HCT116 (cell line): ENCODE data around the gene LHB.
"Not testable (repeated sequence)": the region's sequence is repeated elsewhere in the genome, so short reads cannot be mapped to it uniquely, and the experiment has no call there.

Experiments used
- CEBPB ChIP-seq: IDR thresholded peaks from 2 replicates; pipeline ENCODE4 v1.6.1; 2012; ENCODE audit warnings: low read depth
- CTCF ChIP-seq, 3 experiments: fragments of 200-600 bp in 1 of 3; sonication (generic) in 1 of 3; IDR thresholded peaks in 2 of 3; conservative IDR thresholded peaks in 1 of 3; 2 replicates each; pipeline ENCODE4 v1.5.1; 2012 to 2017; ENCODE audit warnings: low read depth in 2 of 3, low read length in 2 of 3, antibody characterized with exemption in 1 of 3, borderline replicate concordance in 1 of 3, control low read depth in 1 of 3, mild to moderate bottlenecking in 1 of 3, mixed read lengths in 1 of 3, mixed run types in 1 of 3, moderate library complexity in 1 of 3; ENCODE audit not compliant: insufficient read depth in 1 of 3
- ELF1 ChIP-seq: IDR thresholded peaks from 2 replicates; pipeline ENCODE4 v1.6.1; 2012; ENCODE audit warnings: low read depth, borderline replicate concordance
- MAX ChIP-seq: IDR thresholded peaks from 2 replicates; pipeline ENCODE4 v1.6.1; 2012
- POLR2A ChIP-seq: IDR thresholded peaks from 2 replicates; pipeline ENCODE4 v1.7.0; 2011; ENCODE audit warnings: borderline replicate concordance; ENCODE audit not compliant: insufficient read depth, insufficient read length; ENCODE audit errors: extremely low read depth
- POLR2AphosphoS5 ChIP-seq: IDR thresholded peaks from 2 replicates; pipeline ENCODE4 v1.6.1; 2011; ENCODE audit warnings: mild to moderate bottlenecking, low read depth, low read length, moderate library complexity
- ZBTB33 ChIP-seq: IDR thresholded peaks from 2 replicates; pipeline ENCODE4 v1.6.1; 2011; ENCODE audit warnings: mild to moderate bottlenecking, low read length, moderate library complexity; ENCODE audit not compliant: insufficient replicate concordance; ENCODE audit errors: extremely low read depth
- TF ChIP-seq, protein P1 (sequence below): IDR thresholded peaks from 2 replicates; pipeline ENCODE4 v1.6.1; 2012; ENCODE audit warnings: low read depth

DNA sequence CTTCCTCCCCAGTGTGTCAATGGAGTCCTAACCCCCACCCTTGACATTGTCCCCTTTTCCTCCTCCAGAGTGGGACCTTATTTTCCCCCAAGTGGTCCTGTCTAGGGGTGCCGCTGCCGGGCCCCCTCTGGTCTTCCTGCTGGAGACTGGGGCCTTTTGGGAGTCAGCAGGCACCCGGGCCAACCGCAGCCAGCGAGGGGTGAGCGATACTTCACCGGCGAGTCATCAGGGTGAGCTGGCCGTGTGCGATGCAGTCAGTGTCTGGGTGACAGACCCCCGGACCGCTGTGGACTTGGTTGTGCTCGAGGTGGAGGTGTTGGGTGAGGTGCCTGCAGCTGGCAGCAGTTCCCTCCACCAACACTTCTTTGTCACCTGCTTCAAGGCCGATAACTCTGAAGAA is 12.9 kb upstream of the LHB start:
- not testable (repeated sequence) for TF ChIP-seq CTCF (IDR thresholded peaks at IDR 0.05 in 2 of 3, conservative IDR thresholded peaks at IDR 0.05 in 1 of 3; ENCODE audit: borderline replicate concordance in 1 of 3, insufficient read depth in 1 of 3, low read depth in 2 of 3, low read length in 2 of 3); CEBPB; POLR2A; POLR2AphosphoS5; ELF1; ZBTB33; MAX
- TF ChIP-seq, protein P1, sequence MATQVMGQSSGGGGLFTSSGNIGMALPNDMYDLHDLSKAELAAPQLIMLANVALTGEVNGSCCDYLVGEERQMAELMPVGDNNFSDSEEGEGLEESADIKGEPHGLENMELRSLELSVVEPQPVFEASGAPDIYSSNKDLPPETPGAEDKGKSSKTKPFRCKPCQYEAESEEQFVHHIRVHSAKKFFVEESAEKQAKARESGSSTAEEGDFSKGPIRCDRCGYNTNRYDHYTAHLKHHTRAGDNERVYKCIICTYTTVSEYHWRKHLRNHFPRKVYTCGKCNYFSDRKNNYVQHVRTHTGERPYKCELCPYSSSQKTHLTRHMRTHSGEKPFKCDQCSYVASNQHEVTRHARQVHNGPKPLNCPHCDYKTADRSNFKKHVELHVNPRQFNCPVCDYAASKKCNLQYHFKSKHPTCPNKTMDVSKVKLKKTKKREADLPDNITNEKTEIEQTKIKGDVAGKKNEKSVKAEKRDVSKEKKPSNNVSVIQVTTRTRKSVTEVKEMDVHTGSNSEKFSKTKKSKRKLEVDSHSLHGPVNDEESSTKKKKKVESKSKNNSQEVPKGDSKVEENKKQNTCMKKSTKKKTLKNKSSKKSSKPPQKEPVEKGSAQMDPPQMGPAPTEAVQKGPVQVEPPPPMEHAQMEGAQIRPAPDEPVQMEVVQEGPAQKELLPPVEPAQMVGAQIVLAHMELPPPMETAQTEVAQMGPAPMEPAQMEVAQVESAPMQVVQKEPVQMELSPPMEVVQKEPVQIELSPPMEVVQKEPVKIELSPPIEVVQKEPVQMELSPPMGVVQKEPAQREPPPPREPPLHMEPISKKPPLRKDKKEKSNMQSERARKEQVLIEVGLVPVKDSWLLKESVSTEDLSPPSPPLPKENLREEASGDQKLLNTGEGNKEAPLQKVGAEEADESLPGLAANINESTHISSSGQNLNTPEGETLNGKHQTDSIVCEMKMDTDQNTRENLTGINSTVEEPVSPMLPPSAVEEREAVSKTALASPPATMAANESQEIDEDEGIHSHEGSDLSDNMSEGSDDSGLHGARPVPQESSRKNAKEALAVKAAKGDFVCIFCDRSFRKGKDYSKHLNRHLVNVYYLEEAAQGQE, result not testable (repeated sequence)
